Fibroblast of mammary gland (primary cell): ENCODE results near the gene SOCS1.

ENCODE experiments used
- DNase-seq: peaks from one replicate; pipeline ENCODE4 v3.0.0-alpha.2; 2010; ENCODE audit warnings: low read depth
- H3K4me3 ChIP-seq: 2 replicates; pipeline ENCODE4 v1.5.1; 2011; ENCODE audit warnings: low read depth, mild to moderate bottlenecking, low read length, moderate library complexity; ENCODE audit not compliant: control insufficient read depth
- CTCF ChIP-seq: conservative IDR thresholded peaks from 2 replicates; pipeline ENCODE4 v1.5.1; 2011; ENCODE audit warnings: low read depth, low read length, inconsistent platforms; ENCODE audit not compliant: control insufficient read depth, insufficient read depth

The SOCS1 gene

GRCh38 chr16:11204513-11205047, 51.4 kb downstream of the SOCS1 start:
- TF ChIP-seq CTCF = no peak
- DNase-seq = no peak
- H3K4me3 ChIP-seq = no peak overlapping the region
